Uterus (tissue), 4 donors: ENCODE measurements around the gene ERC2. TPM values are rescaled to one million over a fixed set of nuclear protein-coding genes. Genes with fewer than 3 reads are reported as not detected.

Source experiments
- DNase-seq, 2 donors: peaks; one replicate each; pipeline ENCODE4 v3.0.0-alpha.2; 2019 to 2020
- H3K27ac ChIP-seq, 2 donors: fragments of 200-600 bp; sonication (generic); 1 replicate in 1 of 2; 2 replicates in 1 of 2; pipeline ENCODE4 v1.5.1; 2016 to 2018
- H3K27me3 ChIP-seq, 2 donors: fragments of 200-600 bp; sonication (generic); one replicate each; pipeline ENCODE4 v1.5.1; 2018 to 2019; ENCODE audit warnings: control low read depth in 1 of 2
- H3K36me3 ChIP-seq, 2 donors: fragments of 200-600 bp; sonication (generic); one replicate each; pipeline ENCODE4 v1.5.1; 2019; ENCODE audit warnings: control low read depth in 1 of 2
- H3K4me1 ChIP-seq, 2 donors: fragments of 200-600 bp; sonication (generic); one replicate each; pipeline ENCODE4 v1.5.1; 2018 to 2019; ENCODE audit warnings: control low read depth in 1 of 2
- H3K4me3 ChIP-seq, 2 donors: fragments of 200-600 bp; sonication (generic); 1 replicate in 1 of 2; 2 replicates in 1 of 2; pipeline ENCODE4 v1.5.1; 2018 to 2019; ENCODE audit warnings: mild to moderate bottlenecking in 1 of 2
- H3K9me3 ChIP-seq, 2 donors: fragments of 200-600 bp; sonication (generic); one replicate each; pipeline ENCODE4 v1.5.1; 2019; ENCODE audit warnings: control low read depth in 1 of 2
- CTCF ChIP-seq, 4 experiments: fragments of 200-600 bp in 2 of 4; fragments of 450-650 bp in 2 of 4; sonication (generic) in 2 of 4; IDR thresholded peaks; one replicate each; pipeline ENCODE4 v1.5.1; 2016 to 2019; ENCODE audit warnings: antibody characterized with exemption in 4 of 4, mild to moderate bottlenecking in 2 of 4, moderate library complexity in 1 of 4
- POLR2A ChIP-seq, 2 donors: fragments of 450-650 bp; IDR thresholded peaks; one replicate each; pipeline ENCODE4 v1.6.1; 2016; ENCODE audit warnings: antibody characterized with exemption in 2 of 2, mild to moderate bottlenecking in 1 of 2, moderate library complexity in 1 of 2
- intact Hi-C: fragments of 100-400 bp; cut with DNase I; formaldehyde crosslinking; loops from one replicate; pipeline ENCODE4 v1.15.1; 2023; ENCODE audit warnings: low total_unique reads
- total RNA-seq, 4 donors: library from RNA; depleted of rRNA in 3 of 4; stranded (reverse); fragments of >200 nt in 3 of 4; gene quantifications; one replicate each; pipeline versions ENCODE4 v1.1.0 to v1.2.4, GENCODE V29; 2014 to 2023
- donor health status: DM: yes; HTN: yes; CAD: no.

ERC2 gene
- total RNA-seq, 4 donors from 2014 or later: 1.7 to 5.5 TPM; not detected in 2

- Histone ChIP-seq H3K4me1 (no peaks in the 10 kb centered on the region), H3K9me3 (no peaks in the 10 kb centered on the region), H3K27me3 (no peaks in the 10 kb centered on the region), H3K36me3 (no peaks in the 10 kb centered on the region), H3K27ac (no peak overlapping the region), H3K4me3 (no peak overlapping the region)
- DNase-seq: no peak
- intact Hi-C loops: no loop called here
- TF ChIP-seq POLR2A (IDR thresholded peaks at IDR 0.05) (no peak), CTCF (IDR thresholded peaks at IDR 0.05) (no peak)
Measured at GRCh38 chr3:55906896-55907295, 561.4 kb downstream of the ERC2 start.

GRCh38 chr3:55904716-55905115 lies 563.6 kb downstream of the ERC2 start:
- DNase-seq: no peak
- H3K4me3 ChIP-seq: no peak overlapping the region
- TF ChIP-seq POLR2A (IDR thresholded peaks at IDR 0.05) (no peak), CTCF (IDR thresholded peaks at IDR 0.05) (no peak)
- intact Hi-C loops: no loop called here
- no peaks in the 10 kb centered on the region for H3K9me3 ChIP-seq
- H3K27me3 ChIP-seq: no peaks in the 10 kb centered on the region
- no peaks in the 10 kb centered on the region for H3K4me1 ChIP-seq
- H3K27ac ChIP-seq: no peak overlapping the region
- H3K36me3 ChIP-seq: no peaks in the 10 kb centered on the region

- intact Hi-C loops: no loop called here
- H3K36me3 ChIP-seq: no peaks in the 10 kb centered on the region
- H3K27me3 ChIP-seq: no peaks in the 10 kb centered on the region
- no peak overlapping the region for H3K27ac ChIP-seq
- H3K4me1 ChIP-seq: no peaks in the 10 kb centered on the region
- no peaks in the 10 kb centered on the region for H3K9me3 ChIP-seq
- no peak for TF ChIP-seq POLR2A (IDR thresholded peaks at IDR 0.05)
- TF ChIP-seq CTCF (IDR thresholded peaks at IDR 0.05): no peak
- H3K4me3 ChIP-seq: no peak overlapping the region
- no peak for DNase-seq
Measured at GRCh38 chr3:55903680-55904079, 564.6 kb downstream of the ERC2 start.

- Histone ChIP-seq H3K4me1 (no peaks in the 10 kb centered on the region), H3K27ac (no peak overlapping the region), H3K36me3 (no peaks in the 10 kb centered on the region), H3K4me3 (no peak overlapping the region), H3K27me3 (no peaks in the 10 kb centered on the region), H3K9me3 (no peaks in the 10 kb centered on the region)
- intact Hi-C loops: no loop called here
- no peak for DNase-seq
- TF ChIP-seq POLR2A (IDR thresholded peaks at IDR 0.05) (no peak), CTCF (IDR thresholded peaks at IDR 0.05) (no peak)
Measured at GRCh38 chr3:55902221-55902900, 565.9 kb downstream of the ERC2 start.

- no peaks in the 10 kb centered on the region for H3K36me3 ChIP-seq
- no peaks in the 10 kb centered on the region for H3K9me3 ChIP-seq
- TF ChIP-seq POLR2A (IDR thresholded peaks at IDR 0.05) (no peak), CTCF (IDR thresholded peaks at IDR 0.05) (no peak)
- H3K4me1 ChIP-seq: no peaks in the 10 kb centered on the region
- no peaks in the 10 kb centered on the region for H3K27me3 ChIP-seq
- DNase-seq: no peak
- no peak overlapping the region for H3K4me3 ChIP-seq
- intact Hi-C loops: no loop called here
- no peak overlapping the region for H3K27ac ChIP-seq
Measured at GRCh38 chr3:55899887-55900286, 568.4 kb downstream of the ERC2 start.
